ENCODE measurements around the gene SLC6A13. TPM values are rescaled to one million over a fixed set of nuclear protein-coding genes. Genes with fewer than 3 reads are reported as not detected.
"Not testable (repeated sequence)": the region's sequence is repeated elsewhere in the genome, so short reads cannot be mapped to it uniquely, and the experiment has no call there.

Gene SLC6A13
- total RNA-seq, 1 donor from 2014 or later: 0.79 TPM

GRCh38 chr12:220491-220890 is 42.1 kb downstream of the SLC6A13 start:
- TF ChIP-seq CTCF (IDR thresholded peaks at IDR 0.05; ENCODE audit: insufficient read depth, low read length, severe bottlenecking): no peak
- Histone ChIP-seq H3K4me3 (ENCODE audit: low read depth, low read length) (no peak overlapping the region), H3K36me3 (ENCODE audit: control insufficient read depth, insufficient read depth, low read length) (no peaks in the 10 kb centered on the region), H3K27me3 (ENCODE audit: control insufficient read depth, insufficient read depth, low read length) (no peaks in the 10 kb centered on the region)
- DNase-seq (ENCODE audit: low read depth) (no peak), FAIRE-seq (no peak)

- TF ChIP-seq CTCF (IDR thresholded peaks at IDR 0.05; ENCODE audit: insufficient read depth, low read length, severe bottlenecking): peak; percentile 60
- no peaks in the 10 kb centered on the region for H3K36me3 ChIP-seq (ENCODE audit: control insufficient read depth, insufficient read depth, low read length)
- no peak overlapping the region for H3K4me3 ChIP-seq (ENCODE audit: low read depth, low read length)
- FAIRE-seq: no peak
- no peaks in the 10 kb centered on the region for H3K27me3 ChIP-seq (ENCODE audit: control insufficient read depth, insufficient read depth, low read length)
- DNase-seq (ENCODE audit: low read depth): peak; percentile 24
Observed at GRCh38 chr12:219891-220352, 42.7 kb downstream of the SLC6A13 start.

- no peaks in the 10 kb centered on the region for H3K36me3 ChIP-seq (ENCODE audit: control insufficient read depth, insufficient read depth, low read length)
- FAIRE-seq: no peak
- H3K27me3 ChIP-seq (ENCODE audit: control insufficient read depth, insufficient read depth, low read length): peaks cover under 1% of the 10 kb centered on the region
Observed at GRCh38 chr12:218728-219590, 43.7 kb downstream of the SLC6A13 start.

GRCh38 chr12:218221-218620 is 44.4 kb downstream of the SLC6A13 start:
- FAIRE-seq (no peak), DNase-seq (ENCODE audit: low read depth) (no peak)
- no peak for TF ChIP-seq CTCF (IDR thresholded peaks at IDR 0.05; ENCODE audit: insufficient read depth, low read length, severe bottlenecking)
- Histone ChIP-seq H3K27me3 (ENCODE audit: control insufficient read depth, insufficient read depth, low read length) (peaks cover 7% of the 10 kb centered on the region), H3K36me3 (ENCODE audit: control insufficient read depth, insufficient read depth, low read length) (no peaks in the 10 kb centered on the region), H3K4me3 (ENCODE audit: low read depth, low read length) (no peak overlapping the region)

More at GRCh38 chr12:218728-219590, 43.7 kb downstream of the SLC6A13 start:
- no peak for TF ChIP-seq CTCF (IDR thresholded peaks at IDR 0.05; ENCODE audit: insufficient read depth, low read length, severe bottlenecking)
- H3K4me3 ChIP-seq (ENCODE audit: low read depth, low read length): no peak overlapping the region
- no peak for DNase-seq (ENCODE audit: low read depth)

GRCh38 chr12:217029-217428 is 45.6 kb downstream of the SLC6A13 start:
- not testable (repeated sequence) for H3K4me3 ChIP-seq (ENCODE audit: low read depth, low read length); H3K36me3 ChIP-seq (ENCODE audit: control insufficient read depth, insufficient read depth, low read length); FAIRE-seq; H3K27me3 ChIP-seq (ENCODE audit: control insufficient read depth, insufficient read depth, low read length); DNase-seq (ENCODE audit: low read depth)

GRCh38 chr12:215116-215515 is 47.5 kb downstream of the SLC6A13 start:
- Histone ChIP-seq H3K27me3 (ENCODE audit: control insufficient read depth, insufficient read depth, low read length) (peaks cover 9% of the 10 kb centered on the region), H3K36me3 (ENCODE audit: control insufficient read depth, insufficient read depth, low read length) (no peaks in the 10 kb centered on the region), H3K4me3 (ENCODE audit: low read depth, low read length) (no peak overlapping the region)
- DNase-seq (ENCODE audit: low read depth) (no peak), FAIRE-seq (no peak)
- TF ChIP-seq CTCF (IDR thresholded peaks at IDR 0.05; ENCODE audit: insufficient read depth, low read length, severe bottlenecking): no peak

All from bronchial epithelial cell (primary cell).